ENCODE results near the gene SMARCC1.

SMARCC1 gene

GRCh38 chr3:47583320-47584075 is 198.2 kb downstream of the SMARCC1 start:
- DNase-seq: no peak

GRCh38 chr3:47581835-47582234 is 199.9 kb downstream of the SMARCC1 start:
- no peak for DNase-seq

- no peak for DNase-seq
Observed at GRCh38 chr3:47581422-47581821, 200.3 kb downstream of the SMARCC1 start.

DNA sequence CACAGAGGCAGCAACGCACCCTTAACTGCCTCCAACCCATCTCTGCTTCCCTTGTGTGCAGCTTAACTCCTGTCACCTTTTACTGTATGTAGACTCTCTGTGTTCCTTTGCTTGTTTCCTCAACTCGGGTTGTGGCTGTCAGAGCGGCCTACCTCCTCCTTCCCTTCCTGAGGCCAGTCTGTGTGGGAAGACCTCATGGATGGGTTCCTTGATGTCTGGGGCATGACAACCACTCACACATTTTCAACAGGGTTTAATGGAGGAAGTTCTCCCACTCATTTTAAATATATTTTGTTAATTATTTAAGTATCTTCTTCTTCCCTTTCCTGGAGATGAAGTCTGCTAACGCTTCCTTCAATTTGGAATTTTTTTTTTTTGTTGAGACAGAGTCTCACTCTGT is 201.2 kb downstream of the SMARCC1 start:
- DNase-seq: no peak

DNA sequence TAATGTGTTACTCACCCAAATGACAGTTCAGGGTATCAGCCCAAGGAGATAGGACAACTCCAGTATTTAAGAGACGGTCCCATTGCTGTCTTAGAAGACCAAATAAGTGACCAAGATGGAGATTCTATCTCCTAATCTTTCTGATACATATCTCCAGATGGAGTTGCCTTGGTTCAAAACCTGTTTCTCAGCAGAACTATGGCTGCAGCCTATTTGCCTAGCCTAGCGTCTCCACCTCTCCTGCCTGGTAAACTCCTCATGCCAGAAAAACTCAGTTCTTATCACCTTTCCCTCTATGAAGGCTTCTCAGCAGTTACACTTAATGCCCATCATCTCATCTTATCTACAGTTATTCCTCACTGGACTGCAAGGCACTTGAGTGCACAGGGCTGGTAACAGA is 201.8 kb downstream of the SMARCC1 start:
- no peak for DNase-seq

GRCh38 chr3:47578691-47579632 is 202.7 kb downstream of the SMARCC1 start, which contains the start of gene CSPG5:
CSPG5 (minus strand) TSS chr3:47578865; CDS start chr3:47578693, 172 bp downstream.
- DNase-seq: peak; percentile 28

DNA sequence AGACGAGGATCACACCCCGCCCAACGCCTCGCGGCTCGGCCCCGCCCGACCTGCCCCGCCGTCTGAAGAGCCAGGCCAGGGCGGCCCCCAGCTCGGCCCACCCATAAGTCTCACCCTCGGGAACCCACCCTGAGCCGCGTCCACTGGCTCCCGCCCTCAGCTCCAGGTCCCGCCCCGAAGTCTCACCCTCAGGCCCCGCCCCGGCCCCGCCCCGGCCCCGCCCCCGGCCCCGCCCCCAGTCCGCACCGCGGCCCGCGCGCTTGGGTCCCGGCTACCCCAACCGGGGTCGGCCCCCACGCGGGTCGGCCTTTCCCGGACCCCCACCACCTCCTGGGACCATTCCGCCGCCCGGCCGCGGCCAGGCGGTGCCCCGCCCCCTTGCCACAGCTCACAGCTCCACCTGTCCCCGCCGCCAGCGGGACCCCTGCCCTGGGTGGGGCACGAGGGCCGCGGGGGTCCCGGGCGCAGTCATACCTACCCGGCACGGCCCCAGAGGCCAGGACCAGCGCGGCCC is 203.5 kb downstream of the SMARCC1 start:
- peak; percentile 60 for DNase-seq

DNA sequence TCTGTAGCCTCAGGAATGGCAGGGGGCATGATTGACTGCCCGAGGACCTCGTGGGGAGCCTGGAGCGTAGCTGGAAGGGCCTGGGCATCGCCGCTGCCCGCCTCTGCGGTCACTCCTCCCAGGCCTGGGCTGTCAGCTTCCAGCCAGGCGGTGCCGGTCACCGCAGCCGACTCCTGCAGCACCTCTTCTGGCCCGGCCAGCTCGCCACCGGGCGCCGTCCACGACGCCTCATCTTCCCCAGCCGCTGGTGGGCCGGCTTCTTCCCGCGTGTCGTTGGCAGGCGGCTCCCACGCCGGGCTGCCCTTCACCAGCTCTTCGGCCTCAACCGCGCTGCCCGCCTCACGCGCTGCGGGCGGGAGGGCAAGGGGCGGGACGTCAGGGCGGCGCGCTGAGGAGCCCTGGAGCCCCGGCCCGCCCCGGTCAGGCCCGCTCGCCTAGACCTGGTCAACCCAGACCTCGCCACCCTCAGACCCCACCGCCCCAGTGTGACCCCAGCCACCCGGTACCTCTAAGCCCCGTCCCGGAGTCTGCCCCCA is 204.0 kb downstream of the SMARCC1 start:
- DNase-seq: no peak

DNA sequence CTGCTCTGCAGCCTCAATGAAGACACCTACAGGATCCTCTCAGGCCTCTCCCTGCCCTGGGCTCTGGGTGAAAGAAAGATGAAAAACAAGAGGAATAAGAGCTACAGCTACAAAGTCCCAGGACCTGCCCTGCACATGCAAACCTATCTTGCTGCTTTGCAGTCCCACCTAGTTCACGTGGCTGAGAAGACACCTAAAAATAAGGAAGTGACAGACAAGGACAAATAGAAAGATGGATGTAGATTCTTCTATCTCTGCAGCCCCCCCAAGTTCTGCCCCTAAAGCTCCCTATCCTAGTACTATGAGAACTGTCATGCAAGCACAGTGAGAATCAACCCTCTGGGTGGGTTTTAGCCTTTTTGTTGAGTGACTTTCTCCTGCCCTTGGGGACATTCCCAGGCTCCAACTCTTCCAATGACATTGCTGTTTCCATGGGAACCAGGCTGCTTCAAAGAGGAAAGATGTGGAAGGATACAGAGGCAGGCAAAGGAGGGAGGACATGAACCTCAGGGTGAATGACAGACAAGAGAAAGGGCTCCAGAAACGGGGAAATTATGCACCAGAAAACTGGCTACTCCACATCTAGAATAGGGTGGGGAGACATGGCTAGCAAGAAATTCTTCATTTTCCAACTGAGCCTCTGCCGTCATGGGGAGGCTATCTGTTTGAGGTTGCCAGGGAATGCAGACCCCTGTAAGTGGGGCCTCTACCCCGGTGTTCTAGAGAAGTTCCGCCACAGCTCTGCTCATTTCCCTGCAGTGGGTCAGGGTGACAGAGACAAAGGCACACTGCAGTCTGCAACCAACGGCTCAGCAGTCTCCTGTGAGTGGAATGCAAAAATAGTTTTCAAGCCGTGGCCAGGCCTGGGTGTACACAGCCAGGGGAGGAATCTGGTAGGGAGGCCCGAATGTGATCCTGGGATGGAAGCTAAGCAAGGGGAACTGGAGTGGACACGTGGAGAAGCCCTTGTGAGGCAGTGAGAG is 208.2 kb downstream of the SMARCC1 start:
- no peak for DNase-seq

DNA sequence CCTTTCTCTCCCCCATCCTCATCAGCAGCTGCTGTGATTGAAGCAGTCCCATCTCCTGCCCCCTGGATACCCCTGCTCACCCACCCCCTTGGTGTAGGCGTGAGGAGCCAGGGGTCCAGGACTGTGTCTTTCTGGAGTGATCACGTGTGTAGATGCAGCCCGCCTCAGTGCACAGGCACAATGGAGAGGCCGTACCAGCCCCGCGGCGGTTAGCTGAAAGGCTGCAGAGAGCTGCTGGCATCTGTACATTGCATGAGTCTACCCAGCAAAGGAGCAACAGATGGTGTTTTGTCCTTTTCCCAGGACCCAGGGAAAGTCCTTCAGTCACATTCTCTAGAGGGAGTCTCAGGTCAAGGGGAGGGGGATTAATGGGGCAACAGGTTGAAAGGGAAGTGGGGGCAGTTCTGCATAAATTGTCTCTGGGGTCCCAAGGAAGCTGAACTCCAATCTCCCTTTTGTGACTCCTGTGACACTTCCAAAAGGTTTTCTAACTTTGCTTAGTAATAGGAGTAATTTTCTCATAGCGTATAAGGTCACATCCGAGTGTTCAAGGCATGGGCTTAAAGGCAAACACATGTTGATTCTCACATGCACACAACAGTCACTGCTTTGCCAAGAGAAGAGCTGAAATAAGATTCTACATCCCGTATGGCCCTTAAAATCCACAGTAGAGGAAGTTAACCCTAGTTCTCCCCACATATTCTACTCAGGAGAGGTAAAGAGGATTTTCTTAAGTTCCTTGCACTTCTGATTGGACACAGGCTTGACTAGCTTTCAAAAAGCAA is 210.1 kb downstream of the SMARCC1 start:
- DNase-seq: no peak

- DNase-seq: no peak
Observed at GRCh38 chr3:47568901-47569300, 212.8 kb downstream of the SMARCC1 start.

DNA sequence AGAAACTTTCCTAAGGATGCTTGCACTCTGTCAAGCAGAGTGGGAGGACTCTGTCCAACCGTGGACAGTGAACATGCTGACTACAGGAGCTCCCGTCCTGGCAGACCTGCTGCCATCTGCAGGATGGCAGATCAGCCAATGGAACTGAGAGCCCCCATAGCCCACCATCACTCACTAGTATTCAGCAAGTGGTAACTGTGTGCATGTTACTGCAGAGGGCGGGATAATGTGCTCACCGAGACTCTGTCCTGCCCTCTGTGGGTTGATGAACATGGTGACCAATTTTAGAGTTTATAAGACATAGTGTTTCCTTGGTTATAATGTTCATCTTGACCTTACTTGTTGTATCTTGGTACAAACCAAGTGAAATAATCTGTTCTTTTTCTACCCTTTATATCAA is 214.5 kb downstream of the SMARCC1 start:
- no peak for DNase-seq

DNA sequence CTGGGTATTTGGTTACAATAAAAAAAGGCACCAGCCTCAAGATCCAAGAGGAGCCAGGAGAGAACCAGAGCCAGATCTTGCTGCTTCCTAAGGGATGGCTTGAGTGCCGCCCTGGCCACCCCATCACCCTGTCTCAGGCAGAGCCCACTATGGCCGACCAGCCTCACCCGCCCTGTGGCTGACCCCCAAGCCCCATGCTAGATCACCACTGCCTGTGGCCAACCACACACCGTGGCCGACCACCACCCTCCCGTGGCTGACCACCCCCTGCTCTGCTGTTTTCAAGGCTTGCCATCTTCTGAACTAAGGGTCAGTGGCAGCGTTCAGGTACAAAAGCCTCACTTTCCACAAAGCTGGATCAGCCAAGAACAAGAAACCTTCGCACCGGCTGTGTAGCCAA is 215.0 kb downstream of the SMARCC1 start:
- no peak for DNase-seq

GRCh38 chr3:47565734-47566550 is 215.8 kb downstream of the SMARCC1 start:
- no peak for DNase-seq

- DNase-seq: no peak
Observed at GRCh38 chr3:47556351-47556750, 225.3 kb downstream of the SMARCC1 start.

GRCh38 chr3:47554335-47554734 is 227.4 kb downstream of the SMARCC1 start:
- DNase-seq: no peak

GRCh38 chr3:47553407-47553806 is 228.3 kb downstream of the SMARCC1 start:
- no peak for DNase-seq

GRCh38 chr3:47542471-47543173 is 239.1 kb downstream of the SMARCC1 start:
- no peak for DNase-seq

DNA sequence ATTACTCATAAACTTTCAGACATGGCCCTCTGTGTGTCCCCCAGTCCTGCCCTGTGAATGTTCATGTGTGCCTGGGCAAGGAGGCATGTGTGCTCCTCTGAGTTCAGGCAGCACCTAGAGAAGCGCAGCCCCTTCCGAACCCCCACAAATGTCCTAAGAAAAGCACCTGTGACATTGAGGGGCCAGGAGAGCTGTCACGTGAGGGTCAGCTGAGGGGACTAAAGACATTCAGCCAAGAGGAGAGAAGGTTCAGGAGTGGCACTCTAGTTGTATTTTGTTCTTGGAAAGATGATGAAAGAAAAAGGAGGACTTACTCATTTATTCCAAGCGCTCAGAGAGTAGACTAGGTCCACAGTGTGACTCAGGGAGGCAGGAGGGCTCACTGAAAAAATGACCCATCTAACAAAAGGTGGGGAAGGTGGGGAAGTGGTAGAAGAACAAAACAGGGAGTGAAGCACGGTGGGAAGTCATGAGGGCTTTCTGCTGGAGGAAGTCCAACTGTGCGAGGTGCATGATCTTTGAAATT is 240.0 kb downstream of the SMARCC1 start:
- no peak for DNase-seq

Data from CD4-positive, alpha-beta T cell treated with Interleukin-10 for 1 hour (primary cell).